GM21825 (cell line): ENCODE results near the gene DNAJC5.
"Not testable (repeated sequence)": the region's sequence is repeated elsewhere in the genome, so short reads cannot be mapped to it uniquely, and the experiment has no call there.

Source experiments
- ATAC-seq: cut with Tn5 transposase; IDR thresholded peaks from one replicate; pipeline ENCODE4 v1.9.1; 2021; ENCODE audit warnings: mild to moderate bottlenecking, moderate library complexity; ENCODE audit not compliant: unreplicated experiment

Gene DNAJC5

DNA sequence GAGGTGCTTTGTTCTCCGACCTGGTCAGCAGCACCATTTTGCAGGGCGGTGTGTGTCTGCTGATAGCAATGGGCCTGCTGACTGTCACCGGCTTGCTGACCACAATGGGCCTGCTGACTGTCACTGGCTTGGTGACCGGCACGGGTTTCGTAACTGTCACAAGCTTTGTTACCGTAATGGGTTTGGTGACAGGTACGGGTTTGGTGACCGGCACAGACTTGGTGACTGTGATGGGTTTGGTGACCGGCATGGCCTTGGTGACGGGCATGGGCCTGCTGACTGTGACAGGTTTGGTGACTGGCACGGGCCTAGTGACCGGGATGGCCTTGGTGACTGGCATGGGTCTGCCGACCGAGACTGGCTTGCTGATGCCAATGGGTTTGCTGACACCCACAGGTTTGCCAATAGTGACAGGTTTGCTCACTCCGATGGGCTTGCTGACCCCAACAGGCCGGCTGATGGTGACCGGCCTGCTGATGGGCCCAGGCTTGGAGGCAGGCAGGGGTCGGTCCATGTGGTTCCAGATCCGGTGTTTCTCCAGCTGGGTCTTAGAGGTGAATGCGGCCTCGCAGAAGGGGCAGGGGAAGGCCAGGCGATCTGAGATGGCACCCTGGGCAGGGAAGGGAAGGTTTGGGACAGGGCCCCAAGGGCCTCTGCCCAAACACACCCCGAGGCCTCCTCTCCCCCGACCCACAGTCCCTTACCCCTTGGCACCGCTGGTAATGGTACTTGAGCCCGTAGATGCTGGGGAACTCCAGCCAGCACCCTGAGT lies 71.4 kb downstream of the DNAJC5 start:
- ATAC-seq, result no peak

- no peak for ATAC-seq
These were observed 72.0 kb downstream of the DNAJC5 start for GRCh38 chr20:63966944-63967322.

- no peak for ATAC-seq
These were observed 72.6 kb downstream of the DNAJC5 start for GRCh38 chr20:63967330-63968135.

- no peak for ATAC-seq
These were observed 73.4 kb downstream of the DNAJC5 start for GRCh38 chr20:63968136-63968927.

DNA sequence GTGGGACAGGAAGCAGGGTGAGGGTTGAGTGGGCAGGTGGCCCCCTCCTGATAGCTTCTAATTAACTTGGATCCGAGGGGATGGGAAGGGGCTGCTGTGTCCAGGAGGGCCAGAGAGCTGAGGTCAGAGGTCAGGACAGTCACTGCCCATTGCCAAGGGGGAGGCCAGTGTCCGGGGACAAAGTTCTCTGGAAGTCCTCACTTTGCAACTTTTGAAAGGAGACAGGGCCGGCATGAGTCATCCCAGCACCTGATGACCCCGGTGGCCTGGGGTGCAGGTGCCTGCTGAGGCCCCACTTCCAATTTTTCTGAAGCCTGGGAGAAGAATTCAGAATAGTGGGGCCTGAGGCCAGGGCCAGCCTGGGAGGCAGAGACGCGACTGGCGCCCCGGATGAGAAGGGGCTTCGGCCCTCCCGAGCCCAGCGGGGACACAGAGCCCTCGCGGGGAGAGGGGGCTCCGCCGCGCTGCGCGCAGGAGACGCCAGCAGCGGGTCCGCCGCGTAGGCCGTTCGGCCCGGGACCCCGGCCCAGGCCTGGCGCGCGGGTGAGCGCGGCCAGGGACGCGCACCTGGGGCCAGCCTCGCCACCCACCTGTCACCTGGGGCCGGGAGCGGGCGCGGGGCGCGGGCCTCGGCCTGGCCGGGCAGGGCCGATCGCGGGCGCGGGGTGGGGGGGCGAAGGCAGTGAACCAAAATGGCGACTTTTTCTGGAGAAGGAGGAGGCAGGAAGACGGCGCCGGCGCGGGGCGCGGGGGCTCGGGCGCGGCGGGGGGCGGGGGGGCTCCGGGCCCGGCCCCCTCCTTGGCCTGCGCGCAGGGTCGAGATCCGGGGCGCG lies 74.2 kb downstream of the DNAJC5 start:
- ATAC-seq, result no peak

DNA sequence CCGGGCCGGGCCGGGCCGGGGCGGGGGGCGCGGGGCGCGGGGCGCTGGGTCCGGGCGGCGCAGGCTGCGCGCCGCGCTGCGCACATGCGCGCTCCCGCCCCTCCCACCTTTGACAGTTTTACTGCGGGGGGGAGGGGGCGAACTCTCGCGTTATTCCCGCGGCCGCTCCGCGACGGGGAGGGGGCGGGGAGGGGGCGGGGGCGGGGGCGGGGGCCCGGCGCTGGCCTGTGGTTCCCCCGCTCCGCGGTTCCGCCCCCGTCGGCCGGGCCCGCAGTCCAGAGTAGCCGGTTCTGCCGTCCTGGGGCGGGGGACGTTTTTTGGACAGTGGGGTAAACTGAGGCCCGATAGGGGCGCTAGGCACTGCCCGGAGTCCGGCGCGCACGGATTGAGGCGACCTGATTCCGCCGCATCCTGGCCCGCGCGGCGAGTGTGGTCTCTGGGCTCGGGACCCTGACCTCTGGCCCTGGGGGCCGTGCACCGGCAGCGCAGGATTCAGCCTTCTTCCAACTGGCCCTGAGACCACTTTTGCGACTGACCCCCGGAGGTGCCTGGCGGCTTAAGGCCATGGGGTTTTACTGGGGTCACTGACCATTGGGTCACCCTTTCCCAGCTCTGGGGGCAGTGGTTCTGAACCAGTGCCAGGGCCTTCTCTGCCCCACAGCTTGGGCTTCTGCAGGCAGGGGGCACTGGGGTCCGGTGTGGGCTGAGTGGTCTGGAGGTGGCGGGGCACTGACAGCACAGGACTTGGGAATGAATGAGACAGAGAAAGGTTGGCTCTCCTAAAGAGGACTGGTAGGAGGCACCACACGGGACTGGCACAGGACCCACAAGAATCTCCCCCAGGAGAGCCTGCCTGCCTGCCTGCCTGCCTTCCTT lies 75.2 kb downstream of the DNAJC5 start, which contains the start of gene ZNF512B:
Gene ZNF512B (minus strand): TSS at position 93 of the 876 bp plus-strand sequence. CDS start 1,980 bp downstream, outside the sequence.
- ATAC-seq, result no peak

- no peak for ATAC-seq
These were observed 75.9 kb downstream of the DNAJC5 start for GRCh38 chr20:63970714-63971431.

GRCh38 chr20:63971960-63972311 lies 77.0 kb downstream of the DNAJC5 start:
- not testable (repeated sequence) for ATAC-seq

GRCh38 chr20:63972312-63973159 lies 77.6 kb downstream of the DNAJC5 start:
- ATAC-seq, result no peak

DNA sequence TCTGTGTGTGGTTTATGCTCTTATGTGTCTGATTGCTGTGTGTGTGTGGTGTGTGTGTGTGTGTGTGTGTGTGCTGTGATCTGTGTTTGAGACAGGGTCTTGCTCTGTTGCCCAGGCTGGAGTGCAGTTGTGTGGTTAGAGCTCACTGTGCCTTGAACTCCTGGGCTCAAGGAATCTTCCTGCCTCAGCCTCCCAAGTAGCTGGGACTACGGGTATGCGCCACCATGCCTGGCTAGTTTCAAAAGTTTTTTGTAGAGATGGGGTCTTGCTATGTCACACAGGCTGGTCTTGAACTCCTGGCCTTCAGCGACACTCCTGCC lies 78.2 kb downstream of the DNAJC5 start:
- no peak for ATAC-seq

DNA sequence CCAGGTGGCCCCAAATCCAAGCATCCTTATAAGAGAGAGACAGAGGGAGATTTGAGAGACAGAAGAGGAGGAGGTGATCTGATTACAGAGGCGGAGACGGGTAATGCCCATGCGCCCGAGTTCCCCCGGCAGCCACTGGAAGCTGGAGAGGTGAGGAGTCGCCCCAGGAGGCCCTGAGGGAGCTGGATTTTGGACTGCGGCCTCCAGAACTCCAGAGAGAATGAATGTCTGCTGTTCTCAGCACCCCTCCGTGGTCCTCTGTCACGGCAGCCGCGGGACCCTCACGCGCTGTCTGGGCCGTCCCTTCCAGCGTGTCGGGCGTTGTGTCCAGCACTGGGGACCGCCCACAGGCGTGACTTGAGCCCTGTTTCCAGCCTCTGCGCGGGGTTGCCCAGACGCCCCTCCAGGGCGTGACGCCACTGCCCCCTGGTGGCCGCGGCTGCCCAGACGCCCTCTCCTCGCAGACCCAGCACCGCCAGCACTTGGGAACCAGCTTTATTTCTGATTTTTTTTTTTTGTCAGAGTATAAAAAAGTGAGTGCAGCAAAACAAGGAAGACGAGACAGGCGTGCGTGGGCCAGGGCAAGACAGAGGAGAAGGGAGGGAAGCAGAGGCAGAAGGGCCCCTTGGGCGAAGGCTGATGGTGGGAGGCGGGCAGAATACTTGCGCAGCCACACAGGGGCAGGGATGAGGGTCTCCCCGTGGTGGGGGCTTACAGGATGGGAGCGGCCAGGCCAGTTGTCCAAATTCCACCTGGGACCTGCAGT lies 78.9 kb downstream of the DNAJC5 start:
- no peak for ATAC-seq

DNA sequence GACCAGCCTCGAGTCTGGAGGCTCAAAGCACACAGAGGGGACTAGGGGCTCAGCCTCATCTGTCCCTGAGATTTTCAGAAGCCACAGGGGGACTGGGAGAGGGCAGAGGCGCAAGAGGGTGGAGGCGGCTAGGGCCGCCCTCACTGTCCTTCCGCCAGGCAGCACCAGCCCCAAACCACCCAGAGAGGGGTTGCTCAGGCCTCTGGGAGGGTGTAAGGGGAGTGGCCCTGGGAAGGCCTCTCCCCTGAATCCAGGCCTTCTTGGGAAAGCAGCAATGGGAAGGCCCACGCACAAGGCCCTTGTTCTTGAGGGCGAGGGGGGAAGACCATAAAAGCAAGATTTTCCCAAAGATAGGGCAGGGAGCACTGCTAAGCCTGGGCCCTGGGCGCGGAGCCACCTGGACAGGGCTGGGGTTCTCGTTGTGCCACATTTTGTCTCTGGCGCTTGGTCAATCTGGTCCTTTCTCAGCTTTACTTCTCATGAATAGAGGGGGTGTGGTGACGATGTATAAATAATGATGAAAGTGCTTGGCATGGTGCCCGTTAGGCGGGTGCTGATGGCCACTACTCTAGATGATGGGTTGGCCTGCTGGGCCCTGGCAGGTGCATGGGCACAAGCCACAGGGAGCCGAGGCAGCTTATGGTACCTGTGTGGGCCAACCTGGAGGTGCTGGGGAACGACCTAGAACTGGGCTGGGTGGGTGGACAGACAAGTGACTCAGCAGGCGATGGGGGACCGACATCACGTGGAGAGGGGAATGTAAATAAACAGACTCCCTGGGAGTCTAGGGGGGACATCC lies 79.7 kb downstream of the DNAJC5 start:
- ATAC-seq, result no peak

DNA sequence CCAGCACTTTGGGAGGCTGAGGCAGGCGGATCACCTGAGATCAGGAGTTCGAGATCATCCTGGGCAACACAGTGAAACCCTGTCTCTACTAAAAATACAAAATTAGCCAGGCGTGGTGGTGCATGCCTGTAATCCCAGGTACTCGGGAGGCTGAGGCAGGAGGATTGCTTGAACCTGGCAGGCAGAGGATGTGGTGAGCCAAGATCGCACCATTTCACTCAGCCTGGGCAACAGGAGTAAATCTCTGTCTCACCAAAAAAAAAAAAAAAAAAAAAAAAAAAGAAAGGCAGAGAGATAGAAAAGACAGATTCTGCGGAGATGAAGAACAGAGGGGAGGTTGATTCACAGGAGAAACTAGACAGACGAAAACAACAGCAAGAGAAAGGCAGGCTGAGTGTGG lies 81.6 kb downstream of the DNAJC5 start:
- not testable (repeated sequence) for ATAC-seq

GRCh38 chr20:63976980-63977738 lies 82.2 kb downstream of the DNAJC5 start:
- no peak for ATAC-seq

GRCh38 chr20:63977739-63978276 lies 82.9 kb downstream of the DNAJC5 start:
- ATAC-seq, result no peak
